ENCODE measurements around the gene APEH. TPM values are rescaled to one million over a fixed set of nuclear protein-coding genes. Genes with fewer than 3 reads are reported as not detected.

APEH gene
- total RNA-seq, 1 donor from 2014 or later: 80.8 TPM

GRCh38 chr3:49733551-49733950 is 59.4 kb downstream of the APEH start:
- peaks cover 25% of the 10 kb centered on the region for H3K36me3 Mint-ChIP-seq (ENCODE audit: low read depth, unreplicated experiment)
- Histone ChIP-seq H3K27me3 (ENCODE audit: insufficient read depth, low read length) (no peaks in the 10 kb centered on the region), H2AFZ (ENCODE audit: low read depth, low read length) (no peak overlapping the region), H3K9ac (ENCODE audit: low read length) (no peak overlapping the region), H3K4me1 (ENCODE audit: insufficient read depth, low read length) (no peaks in the 10 kb centered on the region), H3K79me2 (ENCODE audit: insufficient read depth, low read length) (peaks cover 12% of the 10 kb centered on the region), H3K4me3 (ENCODE audit: insufficient read depth, low read depth, low read length) (no peak overlapping the region), H4K20me1 (ENCODE audit: insufficient read depth, low read length) (no peaks in the 10 kb centered on the region), H3K27ac (ENCODE audit: low read depth, low read length) (no peak overlapping the region), H3K36me3 (ENCODE audit: insufficient read depth, low read length) (peaks cover 22% of the 10 kb centered on the region), H3K4me2 (ENCODE audit: low read length) (no peak overlapping the region), H3K9me3 (ENCODE audit: insufficient read depth, low read depth, low read length) (no peaks in the 10 kb centered on the region)
- H3K9me3 Mint-ChIP-seq (ENCODE audit: unreplicated experiment): no peaks in the 10 kb centered on the region
- H3K4me1 Mint-ChIP-seq (ENCODE audit: low read depth, unreplicated experiment): no peaks in the 10 kb centered on the region
- H3K27me3 Mint-ChIP-seq (ENCODE audit: low read depth, unreplicated experiment): no peaks in the 10 kb centered on the region
- TF ChIP-seq, protein P1, sequence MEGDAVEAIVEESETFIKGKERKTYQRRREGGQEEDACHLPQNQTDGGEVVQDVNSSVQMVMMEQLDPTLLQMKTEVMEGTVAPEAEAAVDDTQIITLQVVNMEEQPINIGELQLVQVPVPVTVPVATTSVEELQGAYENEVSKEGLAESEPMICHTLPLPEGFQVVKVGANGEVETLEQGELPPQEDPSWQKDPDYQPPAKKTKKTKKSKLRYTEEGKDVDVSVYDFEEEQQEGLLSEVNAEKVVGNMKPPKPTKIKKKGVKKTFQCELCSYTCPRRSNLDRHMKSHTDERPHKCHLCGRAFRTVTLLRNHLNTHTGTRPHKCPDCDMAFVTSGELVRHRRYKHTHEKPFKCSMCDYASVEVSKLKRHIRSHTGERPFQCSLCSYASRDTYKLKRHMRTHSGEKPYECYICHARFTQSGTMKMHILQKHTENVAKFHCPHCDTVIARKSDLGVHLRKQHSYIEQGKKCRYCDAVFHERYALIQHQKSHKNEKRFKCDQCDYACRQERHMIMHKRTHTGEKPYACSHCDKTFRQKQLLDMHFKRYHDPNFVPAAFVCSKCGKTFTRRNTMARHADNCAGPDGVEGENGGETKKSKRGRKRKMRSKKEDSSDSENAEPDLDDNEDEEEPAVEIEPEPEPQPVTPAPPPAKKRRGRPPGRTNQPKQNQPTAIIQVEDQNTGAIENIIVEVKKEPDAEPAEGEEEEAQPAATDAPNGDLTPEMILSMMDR (IDR thresholded peaks at IDR 0.05; ENCODE audit: insufficient read depth, low read depth, low read length): no peak
- TF ChIP-seq EZH2 (IDR thresholded peaks at IDR 0.05; ENCODE audit: insufficient read depth, low read length): no peak
- no peak overlapping the region for H3K27ac Mint-ChIP-seq (ENCODE audit: unreplicated experiment)
- FAIRE-seq (no peak), DNase-seq (ENCODE audit: low read depth) (no peak)
- H3K4me3 Mint-ChIP-seq (ENCODE audit: unreplicated experiment): no peak overlapping the region

Other genes starting within 250 kb of the APEH start
- 19.8 and 20.1 TPM in 2 replicates for gene NICN1, start 245.0 kb upstream of the APEH start, total RNA-seq
- 64.3 and 84.3 TPM in 2 replicates for gene DAG1, start 204.1 kb upstream of the APEH start, total RNA-seq
- 0.75 and 0.86 TPM in 2 replicates for gene BSN, start 119.9 kb upstream of the APEH start, total RNA-seq
- 9.3 and 15.1 TPM in 2 replicates for gene MST1, start 15.1 kb downstream of the APEH start, total RNA-seq
- 40.9 and 49.8 TPM in 2 replicates for gene RNF123, start 15.2 kb downstream of the APEH start, total RNA-seq
- gene AMIGO3, start 45.3 kb downstream of the APEH start, total RNA-seq: 0.16 TPM in 1 of 2 replicates, not detected in the other
- gene GMPPB, start 49.6 kb downstream of the APEH start, total RNA-seq: 21.4 and 24.6 TPM in 2 replicates
- 34.5 and 38.3 TPM in 2 replicates for gene IP6K1, start 112.2 kb downstream of the APEH start, total RNA-seq
- gene CDHR4, start 125.5 kb downstream of the APEH start, total RNA-seq: not detected in 2 replicates
- 2.7 and 3.9 TPM in 2 replicates for gene INKA1, start 128.9 kb downstream of the APEH start, total RNA-seq
- 18.9 and 26.2 TPM in 2 replicates for gene UBA7, start 139.6 kb downstream of the APEH start, total RNA-seq
- 3.2 and 3.4 TPM in 2 replicates for gene TRAIP, start 182.2 kb downstream of the APEH start, total RNA-seq
- gene CAMKV, start 195.6 kb downstream of the APEH start, total RNA-seq: 0.22 and 0.45 TPM in 2 replicates
- gene MST1R, start 229.5 kb downstream of the APEH start, total RNA-seq: 0.46 and 0.57 TPM in 2 replicates

Data from astrocyte (in vitro differentiated cells and primary cell).